Measurements from ENCODE around the gene DPM3. TPM values are rescaled to one million over a fixed set of nuclear protein-coding genes. Genes with fewer than 3 reads are reported as not detected.

DPM3 gene
- total RNA-seq, 3 donors from 2014 or later: 53.7 to 69.4 (median 68.2) TPM

GRCh38 chr1:155175281-155175926, 35.1 kb upstream of the DPM3 start:
- no peak overlapping the region for H3K4me3 ChIP-seq
- no peaks in the 10 kb centered on the region for H3K9me3 ChIP-seq
- intact Hi-C loops (cut with DNase I; ENCODE audit: low total_unique reads): no loop called here
- TF ChIP-seq, protein P1, sequence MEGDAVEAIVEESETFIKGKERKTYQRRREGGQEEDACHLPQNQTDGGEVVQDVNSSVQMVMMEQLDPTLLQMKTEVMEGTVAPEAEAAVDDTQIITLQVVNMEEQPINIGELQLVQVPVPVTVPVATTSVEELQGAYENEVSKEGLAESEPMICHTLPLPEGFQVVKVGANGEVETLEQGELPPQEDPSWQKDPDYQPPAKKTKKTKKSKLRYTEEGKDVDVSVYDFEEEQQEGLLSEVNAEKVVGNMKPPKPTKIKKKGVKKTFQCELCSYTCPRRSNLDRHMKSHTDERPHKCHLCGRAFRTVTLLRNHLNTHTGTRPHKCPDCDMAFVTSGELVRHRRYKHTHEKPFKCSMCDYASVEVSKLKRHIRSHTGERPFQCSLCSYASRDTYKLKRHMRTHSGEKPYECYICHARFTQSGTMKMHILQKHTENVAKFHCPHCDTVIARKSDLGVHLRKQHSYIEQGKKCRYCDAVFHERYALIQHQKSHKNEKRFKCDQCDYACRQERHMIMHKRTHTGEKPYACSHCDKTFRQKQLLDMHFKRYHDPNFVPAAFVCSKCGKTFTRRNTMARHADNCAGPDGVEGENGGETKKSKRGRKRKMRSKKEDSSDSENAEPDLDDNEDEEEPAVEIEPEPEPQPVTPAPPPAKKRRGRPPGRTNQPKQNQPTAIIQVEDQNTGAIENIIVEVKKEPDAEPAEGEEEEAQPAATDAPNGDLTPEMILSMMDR (IDR thresholded peaks at IDR 0.05): no peak
- TF ChIP-seq POLR2A (IDR thresholded peaks at IDR 0.05) (no peak), POLR2AphosphoS5 (IDR thresholded peaks at IDR 0.05) (no peak)
- H3K27me3 ChIP-seq: no peaks in the 10 kb centered on the region
- no peak overlapping the region for H3K27ac ChIP-seq
- no peaks in the 10 kb centered on the region for H3K36me3 ChIP-seq
- peak in 1 of 2 donors; percentile 52 for DNase-seq (ENCODE audit: low spot score in 2 of 2)
- peaks cover 0 to 16% of the 10 kb centered on the region in 2 donors for H3K4me1 ChIP-seq

DNA sequence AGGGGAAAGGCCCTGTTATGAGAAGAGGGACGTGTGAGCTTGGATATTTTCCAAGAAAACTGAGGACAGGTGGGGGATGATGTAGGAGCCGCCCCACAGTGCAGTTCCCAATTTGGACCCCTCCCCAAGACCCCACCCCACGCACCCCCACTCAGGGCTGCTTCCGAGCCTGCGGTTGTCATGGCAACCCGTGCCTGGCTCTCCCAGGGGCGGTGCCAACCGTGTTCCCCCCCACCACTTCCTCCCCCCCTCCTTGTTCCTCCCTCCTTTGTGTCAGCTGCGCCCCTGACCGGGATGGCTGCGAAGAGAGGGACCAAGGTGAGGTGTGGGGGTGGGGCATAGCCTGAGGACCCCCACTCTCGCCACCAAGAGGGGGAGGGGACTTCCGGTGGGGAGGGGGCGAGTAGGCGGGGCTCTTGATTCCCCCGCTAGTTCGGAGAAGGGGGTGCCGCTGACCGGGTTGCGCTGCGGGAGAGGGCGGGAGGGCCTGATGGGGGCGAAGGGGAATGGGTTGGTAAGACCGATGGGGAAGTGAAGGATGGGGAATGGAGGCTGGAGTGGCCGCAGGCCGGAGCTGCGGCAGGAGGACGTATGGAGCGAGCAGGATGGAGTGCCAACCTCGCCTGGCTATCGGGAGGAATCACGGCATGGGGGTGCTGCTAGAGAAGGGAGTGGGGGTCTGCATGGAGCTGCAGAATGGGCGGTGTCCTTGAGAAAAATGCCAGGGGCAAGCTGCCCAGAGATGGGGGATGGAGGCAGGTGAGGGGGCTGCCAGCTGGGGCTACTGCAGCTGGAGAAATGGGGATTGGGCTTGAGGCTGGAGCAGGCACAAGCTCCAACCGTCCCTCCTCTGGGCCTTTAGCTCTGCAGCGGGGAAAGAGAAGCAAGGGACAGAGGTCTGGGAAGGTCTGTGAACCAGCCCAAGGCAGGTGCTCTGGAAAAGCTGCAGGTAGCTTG, 34.3 kb upstream of the DPM3 start:
- H3K27me3 ChIP-seq: no peaks in the 10 kb centered on the region
- TF ChIP-seq POLR2A (IDR thresholded peaks at IDR 0.05) (no peak), POLR2AphosphoS5 (IDR thresholded peaks at IDR 0.05) (no peak)
- TF ChIP-seq, protein P1 (IDR thresholded peaks at IDR 0.05): no peak
- peak overlapping the region in 2 of 3 donors; percentile 76 to 90 for H3K4me3 ChIP-seq
- H3K9me3 ChIP-seq: no peaks in the 10 kb centered on the region
- DNase-seq (ENCODE audit: low spot score in 2 of 2): peak; percentile 19 to 48
- H3K27ac ChIP-seq: peak overlapping the region in 1 of 2 donors; percentile 25
- intact Hi-C loops (cut with DNase I; ENCODE audit: low total_unique reads): no loop called here
- peaks cover 0 to 16% of the 10 kb centered on the region in 2 donors for H3K4me1 ChIP-seq
- H3K36me3 ChIP-seq: no peaks in the 10 kb centered on the region

DNA sequence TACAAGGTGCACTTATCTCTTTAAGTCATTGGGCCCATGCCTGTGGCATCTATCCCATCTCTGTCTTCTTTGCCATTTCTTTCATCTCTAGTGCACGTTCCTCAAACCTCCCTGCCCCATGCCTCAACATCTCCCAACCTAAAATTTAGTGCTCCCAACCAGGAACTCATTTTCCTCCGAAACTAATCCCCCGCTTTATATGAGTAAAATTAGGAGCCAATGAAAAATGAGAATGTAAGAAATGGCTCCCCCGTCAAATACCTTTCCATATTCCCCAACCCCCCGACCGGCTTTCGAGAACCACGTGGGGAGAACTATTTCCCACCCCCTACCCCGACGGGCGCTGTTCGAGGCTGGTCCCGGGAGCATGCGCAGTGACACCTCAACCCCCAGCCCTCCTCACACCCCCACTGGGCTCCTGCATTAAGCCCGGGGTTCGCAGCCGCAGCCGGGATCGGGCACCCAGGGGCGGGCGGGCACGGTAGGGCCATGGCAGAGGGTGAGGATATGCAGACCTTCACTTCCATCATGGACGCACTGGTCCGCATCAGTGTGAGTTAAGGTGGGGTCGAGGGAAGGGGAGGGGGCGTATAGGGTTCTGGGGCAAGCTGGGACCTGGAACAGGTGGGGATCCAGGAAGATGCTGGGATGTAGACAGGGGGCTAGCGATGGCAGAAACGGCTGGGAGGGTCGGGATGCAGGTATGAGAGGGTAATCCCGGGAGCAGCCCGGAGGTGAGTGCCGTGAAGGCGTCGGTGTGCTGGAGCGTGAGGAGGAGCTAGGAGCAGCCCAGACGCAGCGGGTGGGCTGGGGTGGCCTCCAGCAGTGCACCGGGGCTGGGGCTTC, 33.4 kb upstream of the DPM3 start, which contains the start of gene TRIM46:
Gene TRIM46 (plus strand): TSS at position 372 of the 846 bp plus-strand sequence. CDS start 118 bp downstream, at position 490.
- intact Hi-C loops (cut with DNase I; ENCODE audit: low total_unique reads): no loop called here
- peak; percentile 17 to 51 for DNase-seq (ENCODE audit: low spot score in 2 of 2)
- H3K36me3 ChIP-seq: no peaks in the 10 kb centered on the region
- no peaks in the 10 kb centered on the region for H3K9me3 ChIP-seq
- H3K4me3 ChIP-seq: peak within 1 kb of the TSS; percentile 76 to 90 (median 82)
- TF ChIP-seq, protein P1 (IDR thresholded peaks at IDR 0.05): no peak
- TF ChIP-seq POLR2A (IDR thresholded peaks at IDR 0.05) (no peak), POLR2AphosphoS5 (IDR thresholded peaks at IDR 0.05) (no peak)
- H3K27ac ChIP-seq: peak within 1 kb of the TSS; percentile 96 to 98
- H3K27me3 ChIP-seq: no peaks in the 10 kb centered on the region
- peaks cover 0 to 10% of the 10 kb centered on the region in 2 donors for H3K4me1 ChIP-seq

DNA sequence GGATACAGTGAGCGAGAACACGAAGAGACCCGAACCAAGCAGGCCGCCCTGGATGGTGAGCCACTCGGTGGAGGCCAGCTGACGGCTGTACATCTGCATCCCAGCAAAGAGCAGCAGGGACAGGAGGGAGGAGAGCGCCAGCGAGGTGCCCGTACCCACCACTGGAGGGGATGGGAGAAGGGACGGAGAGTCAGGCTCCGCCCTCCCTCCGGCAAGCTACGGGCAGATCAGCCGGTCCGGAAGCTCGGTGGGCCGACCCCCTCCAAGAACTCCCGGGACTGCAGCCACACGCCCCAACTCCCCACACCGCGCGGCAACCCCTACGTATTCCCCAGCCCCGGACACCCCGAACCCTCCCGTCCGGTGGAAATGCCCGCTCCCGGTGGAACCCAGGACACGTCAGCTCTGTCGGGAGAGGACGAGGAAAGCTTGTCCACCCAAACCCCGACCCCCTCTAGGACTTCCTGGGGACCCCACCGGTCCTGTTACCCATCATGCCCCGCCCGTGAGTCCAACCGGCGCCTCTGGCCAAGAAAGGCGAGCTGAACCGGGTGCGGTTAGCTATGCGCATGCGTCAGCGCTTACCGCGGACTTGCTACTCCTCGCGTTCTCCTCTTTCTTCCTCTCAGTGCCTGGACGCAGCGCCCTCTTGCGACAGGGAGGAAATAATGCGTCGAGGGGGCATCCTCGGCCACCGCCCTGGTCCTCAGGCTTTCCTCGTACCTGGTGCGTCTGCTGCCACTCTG, 32.6 kb upstream of the DPM3 start, which contains the start of gene KRTCAP2:
Gene KRTCAP2 (minus strand): TSS at position 573 of the 746 bp plus-strand sequence. CDS start 80 bp downstream, at position 493.
- H3K9me3 ChIP-seq: no peaks in the 10 kb centered on the region
- peak; percentile 92 to 95 for DNase-seq (ENCODE audit: low spot score in 2 of 2)
- H3K27me3 ChIP-seq: no peaks in the 10 kb centered on the region
- H3K4me3 ChIP-seq: peak within 1 kb of the TSS; percentile 76 to 90 (median 82)
- H3K27ac ChIP-seq: peak within 1 kb of the TSS; percentile 96 to 98
- intact Hi-C loops (cut with DNase I; ENCODE audit: low total_unique reads): no loop called here
- no peaks in the 10 kb centered on the region for H3K36me3 ChIP-seq
- peaks cover 0 to 10% of the 10 kb centered on the region in 2 donors for H3K4me1 ChIP-seq
- TF ChIP-seq POLR2A (IDR thresholded peaks at IDR 0.05) (peak; percentile 56), POLR2AphosphoS5 (IDR thresholded peaks at IDR 0.05) (peak; percentile 41 to 78 (median 69))
- TF ChIP-seq, protein P1 (IDR thresholded peaks at IDR 0.05): peak; percentile 92 to 96 (median 95)

Data from breast epithelium (tissue), 4 donors.